Central memory CD4-positive, alpha-beta T cell (primary cell): ENCODE measurements around the gene AKAP8L.
"Not testable (repeated sequence)": the region's sequence is repeated elsewhere in the genome, so short reads cannot be mapped to it uniquely, and the experiment has no call there.

Experiments used
- DNase-seq: peaks from one replicate; pipeline ENCODE4 v3.0.0; 2022

The AKAP8L gene

GRCh38 chr19:15379083-15379998, 39.4 kb downstream of the AKAP8L start, which contains the start of gene AKAP8:
TSS of gene AKAP8 (minus strand) at chr19:15379787. CDS start at chr19:15379731, 56 bp downstream.
- peak; percentile 98 for DNase-seq

GRCh38 chr19:15378534-15379082, 40.2 kb downstream of the AKAP8L start:
- peak; percentile 34 for DNase-seq

- no peak for DNase-seq
These were observed 43.9 kb downstream of the AKAP8L start for GRCh38 chr19:15374796-15375440.

GRCh38 chr19:15374105-15374651, 44.6 kb downstream of the AKAP8L start:
- no peak for DNase-seq

- DNase-seq, result no peak
These were observed 45.1 kb downstream of the AKAP8L start for GRCh38 chr19:15373644-15374043.

- no peak for DNase-seq
These were observed 45.9 kb downstream of the AKAP8L start for GRCh38 chr19:15372891-15373301.

GRCh38 chr19:15372470-15372869, 46.3 kb downstream of the AKAP8L start:
- no peak for DNase-seq

GRCh38 chr19:15371786-15372380, 46.9 kb downstream of the AKAP8L start:
- DNase-seq, result no peak

GRCh38 chr19:15371119-15371518, 47.7 kb downstream of the AKAP8L start:
- DNase-seq, result no peak

- DNase-seq, result no peak
These were observed 49.2 kb downstream of the AKAP8L start for GRCh38 chr19:15369594-15369891.

GRCh38 chr19:15368798-15369593, 49.8 kb downstream of the AKAP8L start:
- no peak for DNase-seq

- no peak for DNase-seq
These were observed 50.6 kb downstream of the AKAP8L start for GRCh38 chr19:15368051-15368632.

GRCh38 chr19:15367439-15367838, 51.3 kb downstream of the AKAP8L start:
- no peak for DNase-seq

- DNase-seq, result no peak
These were observed 53.5 kb downstream of the AKAP8L start for GRCh38 chr19:15365264-15365663.

- not testable (repeated sequence) for DNase-seq
These were observed 55.0 kb downstream of the AKAP8L start for GRCh38 chr19:15363791-15364190.

- not testable (repeated sequence) for DNase-seq
These were observed 55.7 kb downstream of the AKAP8L start for GRCh38 chr19:15363048-15363447.

- DNase-seq, result not testable (repeated sequence)
These were observed 58.8 kb downstream of the AKAP8L start for GRCh38 chr19:15360015-15360414.

GRCh38 chr19:15358918-15359317, 59.9 kb downstream of the AKAP8L start:
- DNase-seq, result no peak

- no peak for DNase-seq
These were observed 60.9 kb downstream of the AKAP8L start for GRCh38 chr19:15357906-15358305.

- DNase-seq, result no peak
These were observed 64.1 kb downstream of the AKAP8L start for GRCh38 chr19:15354566-15355296.

GRCh38 chr19:15353908-15354307, 64.9 kb downstream of the AKAP8L start:
- no peak for DNase-seq
